H1 (cell line): ENCODE results near the gene PRRC1. TPM values are rescaled to one million over a fixed set of nuclear protein-coding genes. Genes with fewer than 3 reads are reported as not detected.

Experiments
- CEBPB ChIP-seq: IDR thresholded peaks from 2 replicates; pipeline ENCODE4 v1.6.1; 2012; ENCODE audit warnings: low read depth, low read length
- CREB1 ChIP-seq: IDR thresholded peaks from 2 replicates; pipeline ENCODE4 v1.6.1; 2012; ENCODE audit warnings: inconsistent platforms
- HDAC2 ChIP-seq, 2 experiments: fragments of 300-600 bp in 1 of 2; sonication (generic) in 1 of 2; IDR thresholded peaks; 2 replicates each; pipeline ENCODE4 v1.6.1; 2011 to 2012; ENCODE audit warnings: low read depth in 2 of 2, low read length in 2 of 2, mild to moderate bottlenecking in 2 of 2, moderate library complexity in 2 of 2, borderline replicate concordance in 1 of 2, inconsistent platforms in 1 of 2
- JUN ChIP-seq: IDR thresholded peaks from 2 replicates; pipeline ENCODE4 v1.6.1; 2011; ENCODE audit warnings: low read depth, mild to moderate bottlenecking, improper control_type of control experiment, low read length
- RXRA ChIP-seq: IDR thresholded peaks from 2 replicates; pipeline ENCODE4 v1.6.1; 2011; ENCODE audit warnings: low read depth, mild to moderate bottlenecking, low read length, moderate library complexity; ENCODE audit not compliant: insufficient read depth
- SP2 ChIP-seq: IDR thresholded peaks from 2 replicates; pipeline ENCODE4 v1.6.1; 2012; ENCODE audit warnings: mild to moderate bottlenecking, low read length, inconsistent platforms
- polyA plus RNA-seq, 7 experiments: library from polyadenylated mRNA; depleted of rRNA in 3 of 7; stranded (reverse) in 5 of 7; unstranded in 2 of 7; fragments of >200 nt in 5 of 7; fragments of 200-250 nt in 2 of 7; gene quantifications; 1 replicate in 5 of 7; 2 replicates in 1 of 7; 4 replicates in 1 of 7; pipeline versions ENCODE4 v1.2.1 to v1.2.3, GENCODE V29; 2011 to 2013; ENCODE audit warnings: missing spikeins in 2 of 7, mixed read lengths in 2 of 7
- total RNA-seq: library from RNA; stranded (reverse); fragmentation: NEBNext Ultra II Directional; extraction: Animal tissue kit (Norgen Biotek cat#: 25700); gene quantifications from 2 replicates; pipeline ENCODE4 v1.2.1, GENCODE V29; 2021

Gene PRRC1
- total and polyA plus RNA-seq, 2 of the 8 experiments (the other 6 are each of a cell fraction or from before 2014, with no cell fraction given): 54.6 to 78.6 TPM

DNA sequence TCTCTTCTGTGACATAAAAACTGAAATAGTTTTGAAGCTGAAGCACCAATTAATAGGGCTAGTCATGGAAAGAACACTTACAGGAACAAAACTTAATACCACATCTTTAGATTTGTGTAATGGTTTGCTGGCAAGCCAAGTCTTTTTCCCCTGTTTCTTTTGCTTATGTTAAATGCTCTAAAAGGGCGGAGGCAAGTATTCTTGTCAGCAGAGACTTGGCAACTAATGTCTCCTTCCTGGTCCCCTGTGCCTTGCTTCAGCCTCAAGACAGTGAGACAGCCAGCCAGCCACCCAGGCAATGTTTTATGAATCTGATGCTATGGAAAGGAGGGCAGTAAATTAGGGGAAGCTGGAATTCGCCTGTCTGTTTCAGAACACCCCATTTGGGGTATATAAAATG is 45.7 kb downstream of the PRRC1 start (continued):
- TF ChIP-seq HDAC2 (IDR thresholded peaks at IDR 0.05; ENCODE audit: borderline replicate concordance in 1 of 2, low read depth in 2 of 2, low read length in 2 of 2) (no peak), CREB1 (no peak), SP2 (no peak), CEBPB (no peak), RXRA (no peak), JUN (no peak)
